Measurements from ENCODE around the gene EEF1AKMT2.

DNA sequence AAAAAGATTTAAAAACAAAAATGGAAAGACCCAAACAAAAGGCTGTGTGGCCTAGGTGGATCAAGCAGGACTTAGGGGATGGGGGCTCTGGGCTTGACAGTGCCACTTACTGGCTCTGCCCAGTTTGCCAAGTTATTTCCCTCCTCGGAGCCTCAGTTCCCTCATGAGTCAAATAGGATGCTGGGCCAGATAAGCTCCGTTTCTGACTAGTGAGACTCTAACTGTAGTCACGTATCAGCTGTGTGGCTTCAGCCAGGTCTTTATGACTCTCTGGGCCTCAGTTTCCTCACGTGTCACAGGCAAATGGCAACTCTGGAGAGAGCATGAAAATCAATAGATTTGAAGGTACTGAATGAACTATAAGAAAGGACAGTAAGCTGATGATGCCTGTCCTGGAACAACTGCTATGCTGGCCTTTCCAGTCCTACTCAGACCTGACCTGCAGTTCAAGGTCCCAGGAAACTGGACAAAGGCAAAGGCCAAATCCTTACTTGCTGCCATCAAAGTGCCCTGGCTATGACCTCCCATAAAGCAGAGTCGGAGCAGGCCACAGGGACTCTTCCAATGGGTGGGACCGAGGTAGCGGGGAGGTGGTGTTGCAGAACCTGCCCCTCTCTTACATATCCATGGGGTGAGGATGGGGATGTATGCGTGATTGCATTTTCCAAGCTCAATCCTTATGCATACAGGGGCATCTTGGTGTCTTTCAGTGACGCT lies 74.5 kb downstream of the EEF1AKMT2 start:
- TF ChIP-seq CTCF (IDR thresholded peaks at IDR 0.05) (no peak), POLR2A (IDR thresholded peaks at IDR 0.05) (no peak)
